ENCODE data around the gene SLC46A2.

Gene SLC46A2

GRCh38 chr9:112887381-112887780 is 3.3 kb downstream of the SLC46A2 start:
- no peak overlapping the region for H3K4me3 ChIP-seq (ENCODE audit: insufficient read depth, low read depth, low read length)
- no peaks in the 10 kb centered on the region for H3K4me1 ChIP-seq (ENCODE audit: control insufficient read depth, insufficient read depth, low read length)
- H3K9me3 ChIP-seq (ENCODE audit: control insufficient read depth, low read length) = no peaks in the 10 kb centered on the region
- peaks cover 30% of the 10 kb centered on the region for H3K27me3 ChIP-seq (ENCODE audit: control insufficient read depth, insufficient read depth, low read length, poor library complexity, severe bottlenecking)
- 67 to 70% methylated on average over 5 of the region's 5 CpGs for WGBS, 2 experiments
- H3K36me3 ChIP-seq (ENCODE audit: control insufficient read depth, insufficient read depth, low read length) = no peaks in the 10 kb centered on the region
- H3K27ac ChIP-seq (ENCODE audit: insufficient read depth, low read depth, low read length, poor library complexity, severe bottlenecking) = no peak overlapping the region

- no peaks in the 10 kb centered on the region for H3K9me3 ChIP-seq (ENCODE audit: control insufficient read depth, low read length)
- H3K27me3 ChIP-seq (ENCODE audit: control insufficient read depth, insufficient read depth, low read length, poor library complexity, severe bottlenecking) = peaks cover 23% of the 10 kb centered on the region
- no peaks in the 10 kb centered on the region for H3K36me3 ChIP-seq (ENCODE audit: control insufficient read depth, insufficient read depth, low read length)
- 92 to 93% methylated on average over 4 of the region's 4 CpGs for WGBS, 2 experiments
- no peak overlapping the region for H3K27ac ChIP-seq (ENCODE audit: insufficient read depth, low read depth, low read length, poor library complexity, severe bottlenecking)
- H3K4me3 ChIP-seq (ENCODE audit: insufficient read depth, low read depth, low read length) = no peak overlapping the region
- no peaks in the 10 kb centered on the region for H3K4me1 ChIP-seq (ENCODE audit: control insufficient read depth, insufficient read depth, low read length)
Observed at GRCh38 chr9:112886351-112886750, 4.3 kb downstream of the SLC46A2 start.

GRCh38 chr9:112885324-112885723 is 5.4 kb downstream of the SLC46A2 start:
- H3K27me3 ChIP-seq (ENCODE audit: control insufficient read depth, insufficient read depth, low read length, poor library complexity, severe bottlenecking) = peaks cover 12% of the 10 kb centered on the region
- no peaks in the 10 kb centered on the region for H3K9me3 ChIP-seq (ENCODE audit: control insufficient read depth, low read length)
- H3K36me3 ChIP-seq (ENCODE audit: control insufficient read depth, insufficient read depth, low read length) = no peaks in the 10 kb centered on the region
- H3K27ac ChIP-seq (ENCODE audit: insufficient read depth, low read depth, low read length, poor library complexity, severe bottlenecking) = no peak overlapping the region
- no peaks in the 10 kb centered on the region for H3K4me1 ChIP-seq (ENCODE audit: control insufficient read depth, insufficient read depth, low read length)
- WGBS, 2 experiments = 94 to 97% methylated on average over 1 of the region's 1 CpG
- no peak overlapping the region for H3K4me3 ChIP-seq (ENCODE audit: insufficient read depth, low read depth, low read length)

GRCh38 chr9:112884721-112885120 is 6.0 kb downstream of the SLC46A2 start:
- Histone ChIP-seq H3K4me3 (ENCODE audit: insufficient read depth, low read depth, low read length) (no peak overlapping the region), H3K9me3 (ENCODE audit: control insufficient read depth, low read length) (no peaks in the 10 kb centered on the region), H3K4me1 (ENCODE audit: control insufficient read depth, insufficient read depth, low read length) (no peaks in the 10 kb centered on the region), H3K36me3 (ENCODE audit: control insufficient read depth, insufficient read depth, low read length) (no peaks in the 10 kb centered on the region), H3K27me3 (ENCODE audit: control insufficient read depth, insufficient read depth, low read length, poor library complexity, severe bottlenecking) (peaks cover 6% of the 10 kb centered on the region), H3K27ac (ENCODE audit: insufficient read depth, low read depth, low read length, poor library complexity, severe bottlenecking) (no peak overlapping the region)
- WGBS, 2 experiments = 93% methylated on average over 5 of the region's 5 CpGs

- 89% methylated on average over 6 of the region's 6 CpGs for WGBS, 2 experiments
Observed at GRCh38 chr9:112884101-112884500, 6.6 kb downstream of the SLC46A2 start.

GRCh38 chr9:112881331-112881730 is 9.3 kb downstream of the SLC46A2 start:
- no peaks in the 10 kb centered on the region for H3K9me3 ChIP-seq (ENCODE audit: control insufficient read depth, low read length)
- H3K27me3 ChIP-seq (ENCODE audit: control insufficient read depth, insufficient read depth, low read length, poor library complexity, severe bottlenecking) = no peaks in the 10 kb centered on the region
- H3K4me1 ChIP-seq (ENCODE audit: control insufficient read depth, insufficient read depth, low read length) = no peaks in the 10 kb centered on the region
- no peak overlapping the region for H3K27ac ChIP-seq (ENCODE audit: insufficient read depth, low read depth, low read length, poor library complexity, severe bottlenecking)
- H3K4me3 ChIP-seq (ENCODE audit: insufficient read depth, low read depth, low read length) = no peak overlapping the region
- 90 to 92% methylated on average over 7 of the region's 7 CpGs for WGBS, 2 experiments
- H3K36me3 ChIP-seq (ENCODE audit: control insufficient read depth, insufficient read depth, low read length) = no peaks in the 10 kb centered on the region

More at GRCh38 chr9:112884101-112884500, 6.6 kb downstream of the SLC46A2 start:
- Histone ChIP-seq H3K4me3 (ENCODE audit: insufficient read depth, low read depth, low read length) (no peak overlapping the region), H3K27ac (ENCODE audit: insufficient read depth, low read depth, low read length, poor library complexity, severe bottlenecking) (no peak overlapping the region), H3K4me1 (ENCODE audit: control insufficient read depth, insufficient read depth, low read length) (no peaks in the 10 kb centered on the region), H3K27me3 (ENCODE audit: control insufficient read depth, insufficient read depth, low read length, poor library complexity, severe bottlenecking) (peaks cover under 1% of the 10 kb centered on the region), H3K36me3 (ENCODE audit: control insufficient read depth, insufficient read depth, low read length) (no peaks in the 10 kb centered on the region), H3K9me3 (ENCODE audit: control insufficient read depth, low read length) (no peaks in the 10 kb centered on the region)

- Histone ChIP-seq H3K36me3 (ENCODE audit: control insufficient read depth, insufficient read depth, low read length) (no peaks in the 10 kb centered on the region), H3K4me1 (ENCODE audit: control insufficient read depth, insufficient read depth, low read length) (no peaks in the 10 kb centered on the region), H3K27ac (ENCODE audit: insufficient read depth, low read depth, low read length, poor library complexity, severe bottlenecking) (no peak overlapping the region), H3K4me3 (ENCODE audit: insufficient read depth, low read depth, low read length) (no peak overlapping the region), H3K27me3 (ENCODE audit: control insufficient read depth, insufficient read depth, low read length, poor library complexity, severe bottlenecking) (no peaks in the 10 kb centered on the region), H3K9me3 (ENCODE audit: control insufficient read depth, low read length) (no peaks in the 10 kb centered on the region)
- WGBS, 2 experiments = 82 to 97% methylated on average over 1 of the region's 1 CpG
Observed at GRCh38 chr9:112880650-112881049, 10.0 kb downstream of the SLC46A2 start.

- H3K9me3 ChIP-seq (ENCODE audit: control insufficient read depth, low read length) = no peaks in the 10 kb centered on the region
- no peaks in the 10 kb centered on the region for H3K27me3 ChIP-seq (ENCODE audit: control insufficient read depth, insufficient read depth, low read length, poor library complexity, severe bottlenecking)
- H3K4me3 ChIP-seq (ENCODE audit: insufficient read depth, low read depth, low read length) = no peak overlapping the region
- WGBS, 2 experiments = 94 to 100% methylated on average over 1 to 2 of the region's 2 CpGs
- no peaks in the 10 kb centered on the region for H3K4me1 ChIP-seq (ENCODE audit: control insufficient read depth, insufficient read depth, low read length)
- no peak overlapping the region for H3K27ac ChIP-seq (ENCODE audit: insufficient read depth, low read depth, low read length, poor library complexity, severe bottlenecking)
- H3K36me3 ChIP-seq (ENCODE audit: control insufficient read depth, insufficient read depth, low read length) = no peaks in the 10 kb centered on the region
Observed at GRCh38 chr9:112878752-112879151, 11.9 kb downstream of the SLC46A2 start.

- no peaks in the 10 kb centered on the region for H3K36me3 ChIP-seq (ENCODE audit: control insufficient read depth, insufficient read depth, low read length)
- peaks cover 3% of the 10 kb centered on the region for H3K4me1 ChIP-seq (ENCODE audit: control insufficient read depth, insufficient read depth, low read length)
- H3K9me3 ChIP-seq (ENCODE audit: control insufficient read depth, low read length) = no peaks in the 10 kb centered on the region
- no peak overlapping the region for H3K4me3 ChIP-seq (ENCODE audit: insufficient read depth, low read depth, low read length)
- 89 to 92% methylated on average over 4 of the region's 4 CpGs for WGBS, 2 experiments
- H3K27me3 ChIP-seq (ENCODE audit: control insufficient read depth, insufficient read depth, low read length, poor library complexity, severe bottlenecking) = no peaks in the 10 kb centered on the region
- no peak overlapping the region for H3K27ac ChIP-seq (ENCODE audit: insufficient read depth, low read depth, low read length, poor library complexity, severe bottlenecking)
Observed at GRCh38 chr9:112873773-112874405, 16.8 kb downstream of the SLC46A2 start.

- H3K4me3 ChIP-seq (ENCODE audit: insufficient read depth, low read depth, low read length) = no peak overlapping the region
- peaks cover 5% of the 10 kb centered on the region for H3K4me1 ChIP-seq (ENCODE audit: control insufficient read depth, insufficient read depth, low read length)
- H3K36me3 ChIP-seq (ENCODE audit: control insufficient read depth, insufficient read depth, low read length) = no peaks in the 10 kb centered on the region
- H3K9me3 ChIP-seq (ENCODE audit: control insufficient read depth, low read length) = no peaks in the 10 kb centered on the region
- no peak overlapping the region for H3K27ac ChIP-seq (ENCODE audit: insufficient read depth, low read depth, low read length, poor library complexity, severe bottlenecking)
- 60 to 65% methylated on average over 4 of the region's 4 CpGs for WGBS, 2 experiments
- H3K27me3 ChIP-seq (ENCODE audit: control insufficient read depth, insufficient read depth, low read length, poor library complexity, severe bottlenecking) = no peaks in the 10 kb centered on the region
Observed at GRCh38 chr9:112872019-112872418, 18.7 kb downstream of the SLC46A2 start.

- Histone ChIP-seq H3K36me3 (ENCODE audit: control insufficient read depth, insufficient read depth, low read length) (no peaks in the 10 kb centered on the region), H3K27me3 (ENCODE audit: control insufficient read depth, insufficient read depth, low read length, poor library complexity, severe bottlenecking) (no peaks in the 10 kb centered on the region), H3K4me1 (ENCODE audit: control insufficient read depth, insufficient read depth, low read length) (peaks cover 5% of the 10 kb centered on the region), H3K4me3 (ENCODE audit: insufficient read depth, low read depth, low read length) (no peak overlapping the region), H3K27ac (ENCODE audit: insufficient read depth, low read depth, low read length, poor library complexity, severe bottlenecking) (no peak overlapping the region), H3K9me3 (ENCODE audit: control insufficient read depth, low read length) (no peaks in the 10 kb centered on the region)
- WGBS, 2 experiments = 91 to 97% methylated on average over 6 of the region's 6 CpGs
Observed at GRCh38 chr9:112870556-112870955, 20.1 kb downstream of the SLC46A2 start.
